ENCODE measurements around the gene ENHO. TPM values are rescaled to one million over a fixed set of nuclear protein-coding genes. Genes with fewer than 3 reads are reported as not detected.
A peak's percentile ranks its signal among the peaks of the same experiment; 100 is the strongest.

The ENHO gene
- total and polyA plus RNA-seq, 9 donors, result 2.8 to 6.1 (median 4.7) TPM

DNA sequence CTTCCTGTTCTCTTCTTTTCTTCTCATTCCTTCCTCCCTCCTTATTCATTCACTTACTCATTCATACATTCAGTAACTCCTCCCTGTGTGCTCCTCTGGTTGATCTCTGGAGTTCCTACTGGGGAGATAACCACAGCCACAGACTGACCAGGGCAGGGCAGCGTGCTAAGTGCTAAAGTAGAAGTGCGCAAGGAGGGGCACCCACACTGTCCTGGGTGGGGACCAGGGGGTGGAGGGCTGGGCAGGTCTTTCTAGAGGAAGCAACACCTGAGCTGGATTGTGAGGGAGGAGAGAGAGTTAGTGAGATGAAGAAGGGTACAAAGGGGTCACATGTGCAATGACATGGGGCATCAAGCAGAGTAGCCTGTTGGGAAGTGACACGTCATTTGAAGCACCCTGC is 13.8 kb downstream of the ENHO start:
- Histone ChIP-seq H3K27me3 (ENCODE audit: control insufficient read depth, insufficient read depth, low read length) (no peaks in the 10 kb centered on the region), H3K9me3 (replicated peaks; ENCODE audit: control insufficient read depth, low read depth, low read length) (no peaks in the 10 kb centered on the region), H3K4me1 (ENCODE audit: control insufficient read depth, insufficient read depth, low read length) (peaks cover 47% of the 10 kb centered on the region), H3K36me3 (ENCODE audit: control insufficient read depth, insufficient read depth, low read length) (no peaks in the 10 kb centered on the region), H3K27ac (ENCODE audit: low read length) (no peak overlapping the region), H3K4me3 (ENCODE audit: low read length) (no peak overlapping the region)
- 87% methylated on average over 2 of the region's 3 CpGs for WGBS (ENCODE audit: insufficient coverage)
- no peak for DNase-seq

GRCh38 chr9:34508463-34508862 is 14.3 kb downstream of the ENHO start:
- H3K27ac ChIP-seq (ENCODE audit: low read length), result no peak overlapping the region
- H3K27me3 ChIP-seq (ENCODE audit: control insufficient read depth, insufficient read depth, low read length), result no peaks in the 10 kb centered on the region
- DNase-seq, result no peak
- H3K4me1 ChIP-seq (ENCODE audit: control insufficient read depth, insufficient read depth, low read length), result peaks cover 42% of the 10 kb centered on the region
- H3K4me3 ChIP-seq (ENCODE audit: low read length), result no peak overlapping the region
- H3K9me3 ChIP-seq (replicated peaks; ENCODE audit: control insufficient read depth, low read depth, low read length), result no peaks in the 10 kb centered on the region
- H3K36me3 ChIP-seq (ENCODE audit: control insufficient read depth, insufficient read depth, low read length), result no peaks in the 10 kb centered on the region
- WGBS (ENCODE audit: insufficient coverage), result 80% methylated on average over 1 of the region's 3 CpGs

GRCh38 chr9:34507966-34508365 is 14.8 kb downstream of the ENHO start:
- Histone ChIP-seq H3K27me3 (ENCODE audit: control insufficient read depth, insufficient read depth, low read length) (no peaks in the 10 kb centered on the region), H3K27ac (ENCODE audit: low read length) (no peak overlapping the region), H3K36me3 (ENCODE audit: control insufficient read depth, insufficient read depth, low read length) (no peaks in the 10 kb centered on the region), H3K9me3 (replicated peaks; ENCODE audit: control insufficient read depth, low read depth, low read length) (no peaks in the 10 kb centered on the region), H3K4me3 (ENCODE audit: low read length) (no peak overlapping the region), H3K4me1 (ENCODE audit: control insufficient read depth, insufficient read depth, low read length) (peaks cover 41% of the 10 kb centered on the region)
- no peak for DNase-seq

GRCh38 chr9:34507556-34507955 is 15.2 kb downstream of the ENHO start:
- no peak overlapping the region for H3K4me3 ChIP-seq (ENCODE audit: low read length)
- H3K4me1 ChIP-seq (ENCODE audit: control insufficient read depth, insufficient read depth, low read length), result peaks cover 41% of the 10 kb centered on the region
- DNase-seq, result no peak
- H3K27ac ChIP-seq (ENCODE audit: low read length), result no peak overlapping the region
- WGBS (ENCODE audit: insufficient coverage), result 92% methylated on average over 2 of the region's 5 CpGs
- no peaks in the 10 kb centered on the region for H3K27me3 ChIP-seq (ENCODE audit: control insufficient read depth, insufficient read depth, low read length)
- H3K9me3 ChIP-seq (replicated peaks; ENCODE audit: control insufficient read depth, low read depth, low read length), result no peaks in the 10 kb centered on the region
- no peaks in the 10 kb centered on the region for H3K36me3 ChIP-seq (ENCODE audit: control insufficient read depth, insufficient read depth, low read length)

- Histone ChIP-seq H3K36me3 (ENCODE audit: control insufficient read depth, insufficient read depth, low read length) (no peaks in the 10 kb centered on the region), H3K4me3 (ENCODE audit: low read length) (no peak overlapping the region), H3K27me3 (ENCODE audit: control insufficient read depth, insufficient read depth, low read length) (no peaks in the 10 kb centered on the region), H3K9me3 (replicated peaks; ENCODE audit: control insufficient read depth, low read depth, low read length) (no peaks in the 10 kb centered on the region), H3K27ac (ENCODE audit: low read length) (no peak overlapping the region), H3K4me1 (ENCODE audit: control insufficient read depth, insufficient read depth, low read length) (peaks cover 42% of the 10 kb centered on the region)
- DNase-seq, result no peak
- 90% methylated on average over 5 of the region's 7 CpGs for WGBS (ENCODE audit: insufficient coverage)
Observed at GRCh38 chr9:34506623-34507022, 16.2 kb downstream of the ENHO start.

GRCh38 chr9:34505370-34506120 is 17.2 kb downstream of the ENHO start:
- WGBS (ENCODE audit: insufficient coverage), result 100% methylated on average over 2 of the region's 5 CpGs
- Histone ChIP-seq H3K4me1 (ENCODE audit: control insufficient read depth, insufficient read depth, low read length) (peaks cover 37% of the 10 kb centered on the region), H3K9me3 (replicated peaks; ENCODE audit: control insufficient read depth, low read depth, low read length) (no peaks in the 10 kb centered on the region), H3K4me3 (ENCODE audit: low read length) (no peak overlapping the region), H3K36me3 (ENCODE audit: control insufficient read depth, insufficient read depth, low read length) (no peaks in the 10 kb centered on the region), H3K27ac (ENCODE audit: low read length) (no peak overlapping the region), H3K27me3 (ENCODE audit: control insufficient read depth, insufficient read depth, low read length) (no peaks in the 10 kb centered on the region)
- no peak for DNase-seq

DNA sequence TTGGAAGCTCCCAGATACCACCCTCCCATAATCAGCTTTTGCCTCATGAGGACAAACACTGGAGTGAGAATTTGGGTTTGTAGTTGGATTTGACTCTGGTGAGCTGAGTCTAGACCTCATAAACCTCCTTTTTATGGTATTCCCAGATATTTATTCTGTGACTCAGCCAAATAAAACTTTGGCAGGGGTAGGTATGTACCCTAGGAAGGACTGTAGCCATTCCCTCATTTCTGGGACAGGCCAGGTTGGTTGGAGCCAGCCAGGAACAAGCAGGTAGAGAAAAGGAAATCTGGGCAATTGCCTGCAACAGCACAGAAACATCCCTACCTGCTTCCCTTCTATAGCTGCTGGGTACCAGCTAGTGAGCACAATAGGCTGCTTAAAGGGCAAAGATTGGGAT is 19.4 kb downstream of the ENHO start:
- no peaks in the 10 kb centered on the region for H3K36me3 ChIP-seq (ENCODE audit: control insufficient read depth, insufficient read depth, low read length)
- no peaks in the 10 kb centered on the region for H3K27me3 ChIP-seq (ENCODE audit: control insufficient read depth, insufficient read depth, low read length)
- peaks cover 28% of the 10 kb centered on the region for H3K4me1 ChIP-seq (ENCODE audit: control insufficient read depth, insufficient read depth, low read length)
- no peak overlapping the region for H3K27ac ChIP-seq (ENCODE audit: low read length)
- DNase-seq, result no peak
- no peaks in the 10 kb centered on the region for H3K9me3 ChIP-seq (replicated peaks; ENCODE audit: control insufficient read depth, low read depth, low read length)
- no peak overlapping the region for H3K4me3 ChIP-seq (ENCODE audit: low read length)

- Histone ChIP-seq H3K9me3 (replicated peaks; ENCODE audit: control insufficient read depth, low read depth, low read length) (no peaks in the 10 kb centered on the region), H3K36me3 (ENCODE audit: control insufficient read depth, insufficient read depth, low read length) (no peaks in the 10 kb centered on the region), H3K27ac (ENCODE audit: low read length) (no peak overlapping the region), H3K4me1 (ENCODE audit: control insufficient read depth, insufficient read depth, low read length) (peaks cover 28% of the 10 kb centered on the region), H3K27me3 (ENCODE audit: control insufficient read depth, insufficient read depth, low read length) (no peaks in the 10 kb centered on the region), H3K4me3 (ENCODE audit: low read length) (no peak overlapping the region)
- WGBS (ENCODE audit: insufficient coverage), result no CpG with 5 or more reads among the region's 6 CpGs
- DNase-seq, result no peak
Observed at GRCh38 chr9:34502891-34503290, 19.9 kb downstream of the ENHO start.

- H3K27ac ChIP-seq (ENCODE audit: low read length), result no peak overlapping the region
- H3K36me3 ChIP-seq (ENCODE audit: control insufficient read depth, insufficient read depth, low read length), result no peaks in the 10 kb centered on the region
- DNase-seq, result no peak
- 37% methylated on average over 2 of the region's 10 CpGs for WGBS (ENCODE audit: insufficient coverage)
- no peak overlapping the region for H3K4me3 ChIP-seq (ENCODE audit: low read length)
- H3K4me1 ChIP-seq (ENCODE audit: control insufficient read depth, insufficient read depth, low read length), result peaks cover 28% of the 10 kb centered on the region
- no peaks in the 10 kb centered on the region for H3K27me3 ChIP-seq (ENCODE audit: control insufficient read depth, insufficient read depth, low read length)
- H3K9me3 ChIP-seq (replicated peaks; ENCODE audit: control insufficient read depth, low read depth, low read length), result no peaks in the 10 kb centered on the region
Observed at GRCh38 chr9:34502471-34502870, 20.3 kb downstream of the ENHO start.

- Histone ChIP-seq H3K36me3 (ENCODE audit: control insufficient read depth, insufficient read depth, low read length) (no peaks in the 10 kb centered on the region), H3K27ac (ENCODE audit: low read length) (no peak overlapping the region), H3K4me3 (ENCODE audit: low read length) (no peak overlapping the region), H3K4me1 (ENCODE audit: control insufficient read depth, insufficient read depth, low read length) (peaks cover 28% of the 10 kb centered on the region), H3K27me3 (ENCODE audit: control insufficient read depth, insufficient read depth, low read length) (no peaks in the 10 kb centered on the region), H3K9me3 (replicated peaks; ENCODE audit: control insufficient read depth, low read depth, low read length) (no peaks in the 10 kb centered on the region)
- peak; percentile 89 for DNase-seq
- 19% methylated on average over 4 of the region's 5 CpGs for WGBS (ENCODE audit: insufficient coverage)
Observed at GRCh38 chr9:34501889-34502425, 20.8 kb downstream of the ENHO start.

GRCh38 chr9:34501372-34501771 is 21.4 kb downstream of the ENHO start:
- WGBS (ENCODE audit: insufficient coverage), result no CpG with 5 or more reads among the region's 2 CpGs
- no peaks in the 10 kb centered on the region for H3K36me3 ChIP-seq (ENCODE audit: control insufficient read depth, insufficient read depth, low read length)
- no peak overlapping the region for H3K4me3 ChIP-seq (ENCODE audit: low read length)
- H3K27me3 ChIP-seq (ENCODE audit: control insufficient read depth, insufficient read depth, low read length), result no peaks in the 10 kb centered on the region
- no peak for DNase-seq
- no peak overlapping the region for H3K27ac ChIP-seq (ENCODE audit: low read length)
- H3K9me3 ChIP-seq (replicated peaks; ENCODE audit: control insufficient read depth, low read depth, low read length), result no peaks in the 10 kb centered on the region
- peaks cover 28% of the 10 kb centered on the region for H3K4me1 ChIP-seq (ENCODE audit: control insufficient read depth, insufficient read depth, low read length)
